ENCODE data around the gene DHX35. TPM values are rescaled to one million over a fixed set of nuclear protein-coding genes. Genes with fewer than 3 reads are reported as not detected.

DHX35 gene
- total and polyA plus RNA-seq, 2 of the 13 experiments (the other 11 are each of a cell fraction or from before 2014, with no cell fraction given) = 25.8 to 28.7 TPM

DNA sequence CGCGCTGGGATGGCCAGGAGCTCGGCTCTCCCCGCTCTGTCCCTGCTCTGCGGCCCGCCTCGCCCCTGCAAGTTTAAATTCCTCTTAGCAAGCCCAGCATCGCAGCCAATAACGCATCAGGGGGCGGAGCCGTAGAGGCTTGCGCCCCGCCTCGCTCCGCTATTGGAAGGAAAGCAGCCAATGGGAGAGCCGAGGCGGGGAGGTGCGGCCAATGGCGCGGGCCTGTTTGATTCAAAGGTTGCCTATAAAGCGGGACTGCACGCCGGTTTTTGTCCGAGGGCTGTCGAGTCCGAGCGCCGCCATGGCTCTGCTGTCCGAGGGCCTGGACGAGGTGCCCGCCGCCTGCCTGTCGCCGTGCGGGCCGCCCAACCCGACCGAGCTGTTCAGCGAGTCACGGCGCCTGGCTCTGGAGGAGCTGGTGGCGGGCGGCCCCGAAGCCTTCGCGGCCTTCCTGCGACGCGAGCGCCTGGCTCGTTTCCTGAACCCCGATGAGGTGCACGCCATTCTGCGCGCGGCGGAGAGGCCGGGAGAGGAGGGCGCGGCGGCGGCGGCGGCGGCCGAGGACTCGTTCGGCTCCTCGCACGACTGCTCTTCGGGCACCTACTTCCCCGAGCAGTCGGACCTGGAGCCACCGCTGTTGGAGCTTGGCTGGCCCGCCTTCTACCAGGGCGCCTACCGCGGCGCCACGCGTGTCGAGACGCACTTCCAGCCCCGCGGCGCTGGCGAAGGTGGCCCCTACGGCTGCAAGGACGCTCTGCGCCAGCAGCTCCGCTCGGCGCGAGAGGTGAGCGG, 35.8 kb upstream of the DHX35 start, which contains the start of gene FAM83D (continued):
- TF ChIP-seq PITX1 (CRISPR knock-in tag; IDR thresholded peaks at IDR 0.05) (peak; percentile 94), HNRNPH1 (optimal IDR thresholded peaks at IDR 0.05; ENCODE audit: low read depth, low read length) (no peak), ZNF335 (CRISPR knock-in tag; IDR thresholded peaks at IDR 0.05) (peak; percentile 79; the same call in 1 of the 2 replicates), PLRG1 (conservative IDR thresholded peaks at IDR 0.05) (no peak), CHCHD3 (CRISPR knock-in tag; IDR thresholded peaks at IDR 0.05) (peak; percentile 95; the same call in 1 of the 2 replicates), ZNF101 (CRISPR knock-in tag; IDR thresholded peaks at IDR 0.05; ENCODE audit: borderline replicate concordance, low read depth) (0 out of 2 replicates have a peak, but pooled peaks have one; percentile 31), SIN3B (IDR thresholded peaks at IDR 0.05; ENCODE audit: low read length) (peak; percentile 86), ZNF30 (CRISPR knock-in tag; IDR thresholded peaks at IDR 0.05) (peak; percentile 97; the same call in 1 of the 2 replicates), ISX (CRISPR knock-in tag; conservative IDR thresholded peaks at IDR 0.05) (peak; percentile 93), ZBTB38 (CRISPR knock-in tag; IDR thresholded peaks at IDR 0.05) (peak; percentile 93), HNRNPK (IDR thresholded peaks at IDR 0.05; ENCODE audit: low read depth, low read length, poor library complexity, severe bottlenecking) (no peak), ZBTB14 (CRISPR knock-in tag; IDR thresholded peaks at IDR 0.05) (no peak; the same call in 1 of the 2 replicates), ZNF17 (CRISPR knock-in tag; IDR thresholded peaks at IDR 0.05) (no peak), NR2F6 (IDR thresholded peaks at IDR 0.05) (no peak), NR2F6 (CRISPR knock-in tag; IDR thresholded peaks at IDR 0.05) (0 out of 2 replicates have a peak, but pooled peaks have one; percentile 1), ZNF580 (CRISPR knock-in tag; IDR thresholded peaks at IDR 0.05; ENCODE audit: borderline replicate concordance, low read depth) (peak; percentile 96; the same call in 1 of the 2 replicates), SMAD9 (CRISPR knock-in tag; IDR thresholded peaks at IDR 0.05) (peak; percentile 86), KMT2B (CRISPR knock-in tag; IDR thresholded peaks at IDR 0.05) (peak; percentile 85), ZSCAN21 (CRISPR knock-in tag; IDR thresholded peaks at IDR 0.05; ENCODE audit: borderline replicate concordance) (peak; percentile 93), ZC3H13 (CRISPR knock-in tag; IDR thresholded peaks at IDR 0.05) (no peak; the same call in none of the 2 replicates), NCOA1 (CRISPR knock-in tag; IDR thresholded peaks at IDR 0.05) (no peak), ATF7 (IDR thresholded peaks at IDR 0.05) (no peak), ATF7 (CRISPR knock-in tag; IDR thresholded peaks at IDR 0.05) (peak; percentile 14; the same call in 1 of the 2 replicates), HMG20A (CRISPR knock-in tag; IDR thresholded peaks at IDR 0.05; ENCODE audit: borderline replicate concordance) (0 out of 2 replicates have a peak, but pooled peaks have one; percentile 2), ZNF564 (CRISPR knock-in tag; IDR thresholded peaks at IDR 0.05) (peak; percentile 97), PCBP1 (IDR thresholded peaks at IDR 0.05; ENCODE audit: borderline replicate concordance, low read depth, low read length) (no peak)
- TF ChIP-seq, protein P1, sequence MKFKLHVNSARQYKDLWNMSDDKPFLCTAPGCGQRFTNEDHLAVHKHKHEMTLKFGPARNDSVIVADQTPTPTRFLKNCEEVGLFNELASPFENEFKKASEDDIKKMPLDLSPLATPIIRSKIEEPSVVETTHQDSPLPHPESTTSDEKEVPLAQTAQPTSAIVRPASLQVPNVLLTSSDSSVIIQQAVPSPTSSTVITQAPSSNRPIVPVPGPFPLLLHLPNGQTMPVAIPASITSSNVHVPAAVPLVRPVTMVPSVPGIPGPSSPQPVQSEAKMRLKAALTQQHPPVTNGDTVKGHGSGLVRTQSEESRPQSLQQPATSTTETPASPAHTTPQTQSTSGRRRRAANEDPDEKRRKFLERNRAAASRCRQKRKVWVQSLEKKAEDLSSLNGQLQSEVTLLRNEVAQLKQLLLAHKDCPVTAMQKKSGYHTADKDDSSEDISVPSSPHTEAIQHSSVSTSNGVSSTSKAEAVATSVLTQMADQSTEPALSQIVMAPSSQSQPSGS (CRISPR knock-in tag; IDR thresholded peaks at IDR 0.05) = peak; percentile 80; the same call in 1 of the 2 replicates
- TF ChIP-seq, protein P2, sequence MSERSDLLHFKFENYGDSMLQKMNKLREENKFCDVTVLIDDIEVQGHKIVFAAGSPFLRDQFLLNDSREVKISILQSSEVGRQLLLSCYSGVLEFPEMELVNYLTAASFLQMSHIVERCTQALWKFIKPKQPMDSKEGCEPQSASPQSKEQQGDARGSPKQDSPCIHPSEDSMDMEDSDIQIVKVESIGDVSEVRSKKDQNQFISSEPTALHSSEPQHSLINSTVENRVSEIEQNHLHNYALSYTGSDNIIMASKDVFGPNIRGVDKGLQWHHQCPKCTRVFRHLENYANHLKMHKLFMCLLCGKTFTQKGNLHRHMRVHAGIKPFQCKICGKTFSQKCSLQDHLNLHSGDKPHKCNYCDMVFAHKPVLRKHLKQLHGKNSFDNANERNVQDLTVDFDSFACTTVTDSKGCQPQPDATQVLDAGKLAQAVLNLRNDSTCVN (CRISPR knock-in tag; IDR thresholded peaks at IDR 0.05; ENCODE audit: borderline replicate concordance) = peak; percentile 10

Data from HepG2 (cell line).